ENCODE measurements around the gene SNX30. TPM values are rescaled to one million over a fixed set of nuclear protein-coding genes. Genes with fewer than 3 reads are reported as not detected.

SNX30 gene
- total RNA-seq, 2 experiments from 2014 or later = 3.8 to 3.9 TPM

DNA sequence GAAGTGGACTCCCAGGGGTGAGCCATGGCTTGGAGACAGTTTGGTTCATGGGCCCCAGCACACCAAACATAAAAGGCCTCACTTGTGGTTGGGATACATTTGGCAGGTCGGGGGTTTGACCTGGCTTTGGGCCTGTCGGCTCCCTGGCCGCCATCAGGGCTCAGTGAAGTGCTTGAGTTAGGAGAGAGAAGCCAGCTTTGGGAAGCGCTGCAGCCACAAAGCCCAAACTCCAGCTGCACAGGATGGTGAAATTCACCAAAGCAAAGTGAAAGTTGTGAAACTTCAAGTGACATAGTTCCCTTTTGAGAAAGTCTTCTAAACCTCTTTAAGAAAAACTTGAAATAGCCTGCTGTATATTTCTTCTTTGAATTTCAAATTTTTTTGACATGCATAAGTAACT lies 112.7 kb downstream of the SNX30 start:
- Mint-ChIP-seq H3K4me3 (no peak overlapping the region), H3K27me3 (no peaks in the 10 kb centered on the region), H3K4me1 (ENCODE audit: low read depth) (peaks cover 22% of the 10 kb centered on the region), H3K36me3 (ENCODE audit: low read depth) (peaks cover 6% of the 10 kb centered on the region), H3K9me3 (no peaks in the 10 kb centered on the region), H3K27ac (no peak overlapping the region)
- no peak for TF ChIP-seq CTCF (IDR thresholded peaks at IDR 0.05)
- DNase-seq (no peak), ATAC-seq (no peak)
- ChIA-PET CTCF (interaction anchor here (0.6 to 2.3 kb wide), 4 partner anchors 18 to 241 kb away, joined by 3 to 10 read pairs (median 4); no protein-coding TSS in a partner anchor), POLR2A (no interaction called here)
- intact Hi-C loops (cut with micrococcal nuclease) = no loop called here

GRCh38 chr9:112863746-112864145 lies 113.2 kb downstream of the SNX30 start:
- no peaks in the 10 kb centered on the region for H3K27me3 Mint-ChIP-seq

DNA sequence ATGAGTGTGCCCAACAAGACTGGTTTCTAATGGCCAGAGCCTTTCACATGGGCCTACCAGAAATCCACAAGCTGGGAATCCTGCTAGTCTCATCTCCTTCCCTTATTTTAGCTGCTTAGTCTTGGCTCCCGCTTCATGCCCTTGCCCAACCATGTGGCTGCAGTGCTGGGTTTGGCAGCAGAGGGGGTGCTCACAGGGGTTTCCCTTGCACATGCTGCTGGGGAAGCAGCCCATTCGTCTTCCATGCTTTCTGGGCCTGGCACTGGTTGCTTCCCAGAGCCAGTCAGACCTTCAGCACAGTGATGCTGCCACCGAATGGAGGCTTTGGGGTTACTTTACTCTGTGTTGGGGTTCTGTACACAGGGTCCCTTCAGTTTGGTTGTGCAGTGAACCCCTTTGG lies 113.8 kb downstream of the SNX30 start:
- ChIA-PET POLR2A (interaction anchor here (0.8 kb wide), 1 partner anchor 13 kb away, joined by 3 read pairs; no protein-coding TSS in a partner anchor), CTCF (interaction anchor here (1.6 to 2.3 kb wide), 2 partner anchors 19 to 39 kb away, joined by 5 to 10 read pairs; no protein-coding TSS in a partner anchor)
- Mint-ChIP-seq H3K27ac (no peak overlapping the region), H3K36me3 (ENCODE audit: low read depth) (peaks cover 6% of the 10 kb centered on the region), H3K27me3 (no peaks in the 10 kb centered on the region), H3K4me1 (ENCODE audit: low read depth) (peaks cover 22% of the 10 kb centered on the region), H3K9me3 (no peaks in the 10 kb centered on the region), H3K4me3 (no peak overlapping the region)
- intact Hi-C loops (cut with micrococcal nuclease) = no loop called here
- no peak for ATAC-seq
- DNase-seq = no peak
- TF ChIP-seq CTCF (IDR thresholded peaks at IDR 0.05) = no peak

More at GRCh38 chr9:112863746-112864145, 113.2 kb downstream of the SNX30 start:
- intact Hi-C loops (cut with micrococcal nuclease) = no loop called here
- Mint-ChIP-seq H3K4me1 (ENCODE audit: low read depth) (peaks cover 22% of the 10 kb centered on the region), H3K4me3 (no peak overlapping the region), H3K27ac (peak overlapping the region; percentile 62), H3K9me3 (no peaks in the 10 kb centered on the region), H3K36me3 (ENCODE audit: low read depth) (peaks cover 6% of the 10 kb centered on the region)
- no peak for TF ChIP-seq CTCF (IDR thresholded peaks at IDR 0.05)
- CTCF ChIA-PET = interaction anchor here (0.6 to 2.3 kb wide), 4 partner anchors 18 to 242 kb away, joined by 3 to 10 read pairs (median 4); no protein-coding TSS in a partner anchor
- POLR2A ChIA-PET = no interaction called here
- DNase-seq (peak; percentile 10), ATAC-seq (peak; percentile 66)

DNA sequence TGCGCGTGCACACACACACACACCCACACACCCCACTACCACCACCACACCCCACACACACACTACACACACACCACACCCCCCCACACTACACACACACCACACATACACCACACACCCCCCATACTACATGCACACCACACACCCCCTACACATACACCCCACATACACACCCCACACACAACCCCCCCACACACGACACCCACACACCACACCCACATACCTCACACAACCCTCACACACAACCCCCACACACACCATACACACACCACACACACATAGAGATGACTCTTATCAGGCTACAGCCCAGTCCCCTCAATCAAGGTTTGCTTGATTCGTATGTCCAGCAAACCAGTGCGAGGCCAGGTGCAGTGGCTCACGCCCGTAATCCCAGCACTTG lies 114.4 kb downstream of the SNX30 start:
- peaks cover 22% of the 10 kb centered on the region for H3K4me1 Mint-ChIP-seq (ENCODE audit: low read depth)
- peaks cover 6% of the 10 kb centered on the region for H3K36me3 Mint-ChIP-seq (ENCODE audit: low read depth)

More for the DNA sequence above, 114.4 kb downstream of the SNX30 start:
- ATAC-seq = no peak
- intact Hi-C loops (cut with micrococcal nuclease) = no loop called here
- DNase-seq = no peak
- Mint-ChIP-seq H3K4me3 (no peak overlapping the region), H3K27ac (no peak overlapping the region), H3K9me3 (no peaks in the 10 kb centered on the region), H3K27me3 (no peaks in the 10 kb centered on the region)
- no peak for TF ChIP-seq CTCF (IDR thresholded peaks at IDR 0.05)
- POLR2A ChIA-PET = interaction anchor here (0.8 kb wide), 1 partner anchor 13 kb away, joined by 3 read pairs; no protein-coding TSS in a partner anchor
- CTCF ChIA-PET = interaction anchor here (2.3 kb wide), 1 partner anchor 38 kb away, joined by 10 read pairs; no protein-coding TSS in a partner anchor

All from activated CD8-positive, alpha-beta T cell treated with anti-CD3 and anti-CD28 coated beads for 36 hours (primary cell).